GM12872 (cell line): ENCODE measurements around the gene ARSA.

Source experiments
- CTCF ChIP-seq: IDR thresholded peaks from 3 replicates; pipeline ENCODE4 v1.5.1; 2011; ENCODE audit warnings: low read depth, mild to moderate bottlenecking, low read length, moderate library complexity; ENCODE audit not compliant: insufficient read depth

The ARSA gene

GRCh38 chr22:50577987-50578775 lies 49.8 kb downstream of the ARSA start, which contains the start of gene CPT1B:
TSS of gene CPT1B (minus strand) at chr22:50578427. CDS start at chr22:50577915, 512 bp downstream.
- TF ChIP-seq CTCF = no peak

DNA sequence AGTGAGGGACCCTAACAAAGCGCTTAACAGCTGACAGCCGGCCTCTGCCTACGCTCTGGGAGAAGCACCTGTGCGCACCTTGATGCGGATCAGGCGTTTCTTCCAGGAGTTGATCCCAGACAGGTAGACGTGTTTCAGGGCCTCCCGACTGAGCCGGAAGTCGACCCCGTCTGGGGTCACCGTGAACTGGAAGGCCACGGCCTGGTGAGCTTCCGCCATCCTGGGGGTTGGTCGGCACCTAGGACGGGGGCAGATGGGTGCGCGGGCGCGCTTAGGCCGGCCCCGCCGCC lies 50.3 kb downstream of the ARSA start:
- TF ChIP-seq CTCF = no peak

- TF ChIP-seq CTCF = no peak
Measured at GRCh38 chr22:50576806-50577696, 50.9 kb downstream of the ARSA start.

DNA sequence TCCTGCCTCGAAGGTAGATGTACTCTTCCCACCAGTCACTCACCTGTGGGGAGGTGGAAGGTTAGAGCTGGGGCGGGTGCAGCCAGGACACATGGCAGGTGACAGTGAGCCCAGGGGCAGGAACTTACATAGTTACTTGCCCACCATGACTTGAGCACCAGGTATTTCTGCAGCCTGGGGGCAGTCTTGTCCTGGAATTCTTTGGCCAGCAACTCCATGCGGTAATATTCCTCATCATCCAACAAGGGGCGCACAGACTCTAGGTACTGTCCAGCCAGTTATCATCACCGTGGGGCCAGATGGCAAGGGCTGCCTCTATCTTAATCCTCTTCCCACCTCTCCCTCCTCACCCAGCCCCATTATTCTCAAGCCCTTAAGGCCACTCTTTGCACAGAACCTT lies 51.9 kb downstream of the ARSA start:
- no peak for TF ChIP-seq CTCF

GRCh38 chr22:50575426-50575941 lies 52.5 kb downstream of the ARSA start:
- no peak for TF ChIP-seq CTCF
